HG02763 (cell line): ENCODE data around the gene LIPN.

Source experiments
- ATAC-seq: cut with Tn5 transposase; IDR thresholded peaks from one replicate; pipeline ENCODE4 v1.9.1; 2021; ENCODE audit warnings: mild to moderate bottlenecking, moderate library complexity; ENCODE audit not compliant: unreplicated experiment

LIPN gene

GRCh38 chr10:88783724-88784123 lies 23.9 kb downstream of the LIPN start:
- no peak for ATAC-seq

- ATAC-seq = no peak
Measured at GRCh38 chr10:88786032-88786770, 26.4 kb downstream of the LIPN start.

DNA sequence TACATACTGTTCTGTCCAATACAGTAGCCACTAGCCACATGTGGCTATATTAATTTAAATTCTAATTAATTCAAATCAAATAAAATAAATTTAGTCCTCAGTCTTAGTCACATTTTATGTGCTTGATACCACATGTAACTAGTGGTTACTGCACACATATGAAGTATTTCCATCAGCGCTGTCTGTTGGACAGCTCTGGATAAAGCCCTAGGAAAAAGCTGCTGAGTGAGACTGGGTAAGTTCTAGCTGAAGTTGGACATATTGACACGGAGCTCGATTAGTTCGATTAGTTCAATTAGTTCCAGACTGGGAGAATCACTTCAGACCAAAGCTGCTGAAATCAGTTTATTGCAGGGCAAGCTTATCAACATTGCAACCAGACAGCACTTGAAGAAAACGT lies 27.6 kb downstream of the LIPN start:
- ATAC-seq = no peak

DNA sequence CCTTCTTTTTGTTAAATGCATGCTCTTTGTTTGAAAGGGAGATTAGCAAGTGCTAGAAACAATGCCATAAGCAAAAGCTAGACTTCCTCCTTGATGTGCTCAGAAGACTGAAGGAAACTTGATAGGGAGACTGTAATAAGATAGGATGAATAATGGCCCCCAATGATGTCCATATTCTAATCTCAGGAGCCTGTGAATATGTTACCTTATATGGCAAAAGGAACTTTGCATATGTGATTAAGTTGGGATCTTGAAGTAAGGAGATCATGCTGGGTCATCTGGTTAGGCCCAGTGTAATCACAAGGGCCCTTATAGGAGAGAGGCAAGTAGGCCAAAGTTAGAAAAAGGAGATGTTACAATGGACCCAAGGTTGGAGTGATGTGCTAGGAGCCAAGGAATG lies 29.1 kb downstream of the LIPN start:
- no peak for ATAC-seq

DNA sequence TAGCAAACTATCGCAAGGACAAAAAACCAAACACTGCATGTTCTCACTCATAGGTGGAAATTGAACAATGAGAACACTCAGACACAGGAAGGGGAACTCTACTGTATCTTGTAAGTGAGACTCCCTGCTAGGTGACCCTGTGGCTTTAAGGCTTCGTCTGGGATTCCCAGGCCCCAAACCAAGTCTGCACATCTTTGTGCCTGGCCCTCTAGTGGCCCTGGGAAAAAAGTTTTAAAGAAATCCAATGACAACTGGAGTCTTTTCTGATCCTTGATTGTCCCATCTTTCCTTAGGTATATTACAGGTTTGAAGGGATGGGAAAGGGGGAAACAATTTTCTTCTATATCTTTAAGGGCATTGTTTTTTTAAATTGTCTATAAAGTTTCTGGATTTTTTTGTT lies 32.1 kb downstream of the LIPN start:
- no peak for ATAC-seq

DNA sequence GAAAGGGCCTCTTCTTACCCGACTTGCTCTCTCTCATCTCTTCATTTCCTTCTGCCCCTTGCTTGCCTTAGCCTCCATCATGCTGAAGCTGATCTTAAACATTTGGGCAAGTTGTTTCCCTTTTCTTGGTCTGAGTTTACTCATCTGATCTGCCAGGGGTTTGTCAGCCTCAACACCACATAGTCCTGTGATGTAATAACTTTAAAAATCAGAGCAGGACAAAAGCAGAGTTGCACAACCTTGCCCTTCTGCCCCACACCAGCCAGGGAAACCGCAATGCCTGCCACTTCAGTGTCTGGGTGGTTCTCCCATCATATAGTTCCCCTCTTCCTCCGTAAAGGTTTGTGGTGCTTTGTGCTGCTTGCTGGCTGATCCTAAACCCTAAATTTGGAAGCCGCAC lies 32.8 kb downstream of the LIPN start:
- no peak for ATAC-seq

DNA sequence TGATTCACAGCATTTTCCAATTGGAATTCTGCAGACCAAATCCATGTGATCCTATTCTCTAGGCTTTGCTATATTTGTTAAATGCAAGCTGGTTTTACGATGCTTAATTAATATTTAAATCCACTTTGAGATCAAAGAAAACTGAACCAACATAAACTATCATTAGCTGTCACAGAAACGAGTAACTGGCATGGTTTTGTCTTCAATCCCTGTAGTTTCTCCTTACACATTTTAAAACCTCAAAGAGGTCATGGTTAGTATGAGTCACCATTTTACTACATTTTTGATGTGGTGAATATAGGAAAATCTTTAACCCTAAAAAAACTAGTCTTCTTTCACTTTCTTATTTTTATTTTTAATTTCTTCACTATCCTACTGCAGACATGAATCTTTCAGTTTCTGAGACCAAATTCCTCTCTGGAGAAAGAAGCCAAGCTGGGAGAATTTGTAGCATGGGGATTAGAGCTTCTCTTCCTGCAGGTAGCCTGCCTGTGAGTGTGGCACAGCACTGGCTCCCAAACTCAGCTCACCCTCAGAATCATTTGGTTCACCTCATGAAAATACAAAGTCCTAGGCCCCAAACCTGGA lies 34.0 kb downstream of the LIPN start:
- no peak for ATAC-seq

DNA sequence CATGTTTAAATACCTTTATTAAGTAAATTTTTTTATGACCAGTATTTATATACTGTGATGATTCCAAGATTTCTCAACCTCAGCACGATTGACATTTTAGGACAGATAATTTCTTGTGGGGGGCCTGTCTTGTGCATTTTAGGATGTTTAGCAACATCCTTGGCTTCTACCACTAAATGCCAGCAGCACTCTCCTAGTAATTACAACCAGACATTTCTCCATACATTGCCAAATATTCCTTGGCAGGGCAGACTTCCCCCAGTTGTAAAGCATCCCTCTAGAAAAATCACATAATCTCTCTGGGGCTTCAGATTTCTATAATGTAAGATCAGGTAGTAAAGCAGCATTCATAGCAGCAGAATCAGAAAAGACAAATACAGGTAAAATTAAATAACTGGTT lies 34.9 kb downstream of the LIPN start:
- ATAC-seq = no peak

GRCh38 chr10:88800152-88801125 lies 40.6 kb downstream of the LIPN start:
- no peak for ATAC-seq

DNA sequence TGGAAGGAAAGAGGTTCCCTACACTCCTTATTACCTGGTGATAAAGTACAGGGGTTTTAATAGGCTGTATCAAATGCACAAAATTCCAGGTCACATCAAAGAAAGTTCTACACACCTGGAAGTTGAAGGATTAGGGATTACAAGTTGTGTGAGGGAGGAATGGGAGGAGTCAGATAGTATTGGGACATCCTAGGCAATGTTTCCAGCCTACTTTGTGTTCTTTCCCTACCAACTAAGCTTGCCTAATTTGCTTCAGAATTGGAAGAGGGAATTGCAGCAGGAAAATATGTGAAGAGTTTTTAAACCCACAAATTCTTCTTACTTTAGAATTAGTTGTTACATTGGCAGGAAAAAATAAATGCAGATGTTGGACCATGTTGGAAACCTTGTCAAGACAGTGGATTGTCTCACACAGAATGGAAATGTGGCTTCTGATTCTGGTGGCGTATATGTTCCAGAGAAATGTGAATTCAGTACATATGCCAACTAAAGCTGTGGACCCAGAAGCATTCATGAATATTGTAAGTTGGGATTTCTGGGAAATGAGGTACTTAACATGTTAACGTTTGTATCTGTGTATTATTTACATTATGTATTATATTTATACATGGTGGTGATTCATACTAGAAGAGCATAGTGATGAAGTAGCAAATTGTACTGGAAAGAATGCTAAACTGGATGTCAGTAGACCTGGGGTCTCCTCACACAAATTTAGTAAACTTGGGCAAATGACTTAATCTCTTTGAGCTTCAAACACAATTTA lies 42.9 kb downstream of the LIPN start, which contains the start of gene LIPM:
Gene LIPM, plus strand, starts transcription at position 208 of the 763 bp plus-strand sequence. Its CDS starts 167 bp downstream, at position 375.
- no peak for ATAC-seq

- no peak for ATAC-seq
Measured at GRCh38 chr10:88803641-88804040, 43.8 kb downstream of the LIPN start.

DNA sequence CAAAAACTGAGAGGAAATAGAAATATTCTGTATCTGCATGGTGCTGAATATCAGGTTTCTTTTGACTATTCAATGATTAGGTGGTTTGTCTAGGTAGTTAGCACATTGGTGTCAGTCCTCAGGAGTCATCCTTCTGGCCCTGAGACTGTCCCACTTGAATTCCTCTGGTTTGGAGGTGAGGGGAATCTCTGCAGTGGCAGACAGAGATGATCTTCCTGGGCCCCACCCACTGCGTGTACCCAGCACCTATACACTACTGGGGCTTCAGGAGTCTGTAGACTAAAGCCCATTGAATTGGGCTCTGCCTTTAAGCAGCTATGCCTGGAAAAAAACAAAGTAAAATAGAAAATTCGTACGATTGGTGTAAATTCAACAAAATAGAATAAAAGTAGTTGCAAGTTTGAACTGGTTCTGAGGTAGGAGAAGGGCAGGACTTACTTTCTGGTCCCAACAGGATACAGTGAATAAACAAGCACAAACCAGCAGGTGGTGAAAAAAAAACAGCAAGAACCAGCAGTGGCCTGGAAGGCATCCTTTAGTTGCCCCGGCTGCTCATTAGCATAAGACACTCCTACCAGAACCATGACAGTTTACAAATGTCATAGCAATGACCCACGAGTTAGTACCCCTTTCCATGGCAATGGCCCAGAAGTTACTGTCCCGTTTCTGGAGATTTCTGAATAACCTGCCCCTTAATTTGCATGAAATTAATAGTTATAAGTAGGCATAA lies 44.4 kb downstream of the LIPN start:
- ATAC-seq = no peak

DNA sequence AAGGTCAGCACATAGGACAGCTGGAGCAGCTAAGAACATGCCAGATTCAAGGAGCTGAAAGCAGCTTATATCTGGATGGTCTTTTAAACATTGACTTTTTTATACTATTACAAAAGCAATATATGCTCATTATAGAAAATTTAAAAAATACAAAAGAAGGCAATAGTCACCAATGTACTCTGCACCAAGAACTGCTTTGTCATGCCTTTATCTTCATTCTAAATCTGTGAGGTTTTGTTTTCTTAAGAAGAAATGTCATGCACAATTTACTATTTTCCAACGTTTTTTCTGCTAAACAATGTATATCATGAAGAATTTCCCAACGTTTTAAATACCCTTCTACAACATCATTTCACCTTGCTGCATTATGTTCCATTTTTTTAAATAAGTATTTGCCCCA lies 45.5 kb downstream of the LIPN start:
- ATAC-seq = no peak

DNA sequence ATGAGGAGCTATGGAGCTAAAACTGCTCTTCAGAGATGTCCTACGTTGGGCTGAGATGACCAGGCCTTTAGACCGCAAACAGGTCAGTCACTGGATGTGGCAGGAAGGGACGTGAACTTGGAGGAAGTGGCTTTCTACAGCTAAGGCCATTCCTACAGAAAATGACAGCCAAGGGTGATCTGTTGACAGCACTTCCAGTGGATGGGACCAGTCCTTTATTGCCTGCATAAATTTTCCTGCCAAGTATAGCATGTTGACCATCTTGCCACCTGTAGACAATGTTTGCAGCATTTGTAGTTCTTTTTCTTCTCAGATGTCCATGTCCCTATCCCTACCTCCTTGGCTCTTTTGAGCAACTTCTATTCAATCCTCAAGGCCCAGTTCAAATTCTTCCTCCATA lies 46.1 kb downstream of the LIPN start:
- ATAC-seq = no peak

DNA sequence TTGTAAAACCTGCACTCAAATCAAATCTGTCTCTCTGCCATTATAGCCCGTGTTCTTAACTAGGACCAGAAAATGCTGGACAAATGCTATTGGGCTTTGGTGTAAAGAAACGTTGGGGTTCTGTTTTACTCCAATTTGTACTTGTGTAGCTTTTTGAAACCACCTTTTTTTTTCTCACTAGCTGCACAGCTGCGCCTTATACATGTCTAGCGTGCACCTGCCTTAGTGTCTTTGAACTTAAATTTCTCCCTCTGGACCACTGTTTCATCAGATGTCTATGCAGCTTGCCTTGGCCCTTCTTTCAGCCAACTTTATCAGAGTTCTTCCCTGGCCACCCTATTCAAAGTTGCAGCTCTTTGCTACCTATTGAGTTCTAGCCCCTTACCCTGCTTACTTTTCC lies 49.8 kb downstream of the LIPN start:
- ATAC-seq = no peak

DNA sequence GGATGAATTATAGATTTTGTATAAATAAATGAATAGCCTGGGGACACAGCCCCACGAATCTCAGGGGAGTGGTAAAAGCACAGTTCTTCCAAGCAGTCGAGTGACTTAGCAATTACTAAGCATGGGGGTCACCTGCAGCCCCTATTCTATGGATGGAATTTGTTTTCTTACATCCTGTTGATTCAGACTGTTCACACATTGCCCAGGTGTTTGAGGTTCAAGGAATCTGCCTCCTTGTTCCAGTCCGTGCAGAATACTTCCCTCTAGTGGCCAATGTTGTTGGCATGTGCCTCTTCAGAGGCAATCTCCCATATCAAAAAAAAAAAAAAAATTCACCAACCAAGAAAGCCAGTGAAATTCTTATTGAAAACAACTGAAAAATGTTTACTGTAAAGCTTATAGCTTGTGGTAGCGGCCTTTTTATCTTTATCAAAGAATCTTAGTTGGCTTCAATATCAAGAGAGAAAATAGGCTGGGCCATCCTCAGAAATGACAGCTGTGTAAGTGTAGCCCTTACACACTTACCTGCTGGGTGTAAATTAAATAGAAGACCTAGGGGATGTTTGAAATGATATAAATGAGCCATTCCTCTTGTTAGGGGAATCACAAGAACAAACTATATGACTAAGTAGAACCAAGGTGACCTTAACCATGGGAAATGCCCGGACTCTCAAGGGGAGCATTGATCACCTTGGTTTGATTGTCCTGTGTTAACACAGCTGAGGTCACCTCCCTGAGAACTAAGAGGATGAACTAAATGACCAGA lies 50.6 kb downstream of the LIPN start:
- no peak for ATAC-seq

- no peak for ATAC-seq
Measured at GRCh38 chr10:88813200-88813599, 53.4 kb downstream of the LIPN start.

GRCh38 chr10:88819290-88819689 lies 59.5 kb downstream of the LIPN start:
- no peak for ATAC-seq

DNA sequence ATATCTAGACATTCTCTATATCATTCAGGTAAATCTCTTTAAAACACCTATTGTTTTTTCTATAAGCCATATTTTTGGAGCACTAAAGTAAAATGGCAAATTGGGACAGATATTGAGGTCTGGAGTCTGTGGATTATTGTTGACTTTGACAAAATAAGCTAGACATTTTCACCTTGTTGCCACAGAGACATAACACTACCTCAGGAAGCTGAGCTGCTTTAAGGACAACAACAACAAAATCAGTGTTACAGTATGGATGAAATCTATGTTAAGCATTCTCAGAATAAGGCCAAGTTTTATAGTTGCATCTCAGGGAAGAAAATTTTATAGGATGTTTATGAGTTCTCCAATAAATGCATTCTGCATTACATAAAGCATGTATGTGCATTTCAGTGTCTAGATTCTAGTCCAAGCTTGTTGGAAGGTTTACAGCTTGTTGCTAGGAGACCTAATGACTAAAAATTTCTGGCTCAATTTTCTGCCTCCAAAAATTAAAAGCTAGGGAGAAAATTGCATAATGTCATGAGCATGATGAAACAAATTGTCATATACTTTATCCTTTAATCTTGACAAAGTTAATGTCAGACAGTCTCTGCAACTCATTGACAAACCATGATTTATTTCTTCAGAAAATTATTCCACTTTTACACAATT lies 61.1 kb downstream of the LIPN start:
- no peak for ATAC-seq
